NCI-H2029 treated with DMSO at 0.1 percent for 48 hours (cell line): ENCODE data around the gene OR6X1.
"Not testable (repeated sequence)": the region's sequence is repeated elsewhere in the genome, so short reads cannot be mapped to it uniquely, and the experiment has no call there.

Experiments used
- DNase-seq: peaks from one replicate; lab custom pipeline; 2025; lab: John Stamatoyannopoulos, UW

OR6X1 gene

DNA sequence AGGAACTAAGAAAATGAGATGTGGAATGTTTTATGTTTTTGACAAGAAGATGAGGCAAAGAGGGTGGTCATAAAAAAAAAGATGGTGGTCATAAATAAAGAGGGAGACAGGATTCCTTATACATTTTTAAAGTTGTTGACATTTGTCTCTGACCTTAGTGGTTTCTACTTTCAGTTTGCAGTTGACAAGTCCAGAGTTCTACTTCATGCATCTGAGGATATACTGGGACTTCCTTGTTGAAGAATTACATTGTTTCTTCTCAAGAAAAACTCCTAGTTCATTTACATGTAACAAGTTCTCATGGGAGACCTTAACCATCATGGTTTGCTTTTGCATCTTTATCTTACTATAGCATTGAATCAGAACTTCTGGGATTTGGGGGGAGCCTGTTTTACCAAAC lies 1.2 kb downstream of the OR6X1 start:
- DNase-seq = no peak

DNA sequence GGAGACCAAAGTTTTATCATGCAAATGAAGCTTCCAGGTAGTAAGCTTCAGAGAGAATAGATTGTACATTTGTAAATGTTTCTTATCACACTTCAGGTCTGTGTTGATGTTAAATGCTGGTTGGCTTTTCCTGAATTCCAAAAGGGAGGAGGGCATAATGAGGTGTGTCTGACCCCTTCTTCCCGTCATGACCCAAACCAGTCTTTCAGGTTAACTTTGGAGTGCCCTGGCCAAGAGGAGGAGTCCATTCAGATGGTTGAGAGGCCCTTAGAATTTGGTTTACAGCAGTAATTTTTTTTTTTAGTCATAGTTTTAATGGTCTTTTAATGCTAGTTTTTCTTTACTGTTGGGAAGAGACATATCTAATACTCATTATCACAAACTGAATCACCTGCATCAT lies 2.5 kb downstream of the OR6X1 start:
- DNase-seq = no peak

DNA sequence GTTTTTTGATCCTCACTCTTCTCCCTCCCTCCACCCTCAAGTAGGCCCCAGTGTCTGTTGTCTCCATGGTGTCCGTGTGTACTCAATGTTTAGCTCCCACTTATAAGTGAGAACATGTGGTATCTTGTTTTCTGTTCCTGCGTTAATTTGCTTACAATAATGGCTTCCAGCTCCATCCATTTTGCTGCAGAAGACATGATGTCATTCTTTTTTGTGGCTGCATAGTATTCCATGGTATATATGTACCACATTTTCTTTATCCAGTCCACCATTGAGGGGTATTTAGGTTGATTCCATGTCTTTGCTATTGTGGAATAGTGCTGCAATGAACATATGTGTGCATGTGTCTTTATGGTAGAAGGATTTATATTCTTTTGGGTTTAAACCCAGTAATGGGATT lies 6.0 kb downstream of the OR6X1 start:
- not testable (repeated sequence) for DNase-seq

DNA sequence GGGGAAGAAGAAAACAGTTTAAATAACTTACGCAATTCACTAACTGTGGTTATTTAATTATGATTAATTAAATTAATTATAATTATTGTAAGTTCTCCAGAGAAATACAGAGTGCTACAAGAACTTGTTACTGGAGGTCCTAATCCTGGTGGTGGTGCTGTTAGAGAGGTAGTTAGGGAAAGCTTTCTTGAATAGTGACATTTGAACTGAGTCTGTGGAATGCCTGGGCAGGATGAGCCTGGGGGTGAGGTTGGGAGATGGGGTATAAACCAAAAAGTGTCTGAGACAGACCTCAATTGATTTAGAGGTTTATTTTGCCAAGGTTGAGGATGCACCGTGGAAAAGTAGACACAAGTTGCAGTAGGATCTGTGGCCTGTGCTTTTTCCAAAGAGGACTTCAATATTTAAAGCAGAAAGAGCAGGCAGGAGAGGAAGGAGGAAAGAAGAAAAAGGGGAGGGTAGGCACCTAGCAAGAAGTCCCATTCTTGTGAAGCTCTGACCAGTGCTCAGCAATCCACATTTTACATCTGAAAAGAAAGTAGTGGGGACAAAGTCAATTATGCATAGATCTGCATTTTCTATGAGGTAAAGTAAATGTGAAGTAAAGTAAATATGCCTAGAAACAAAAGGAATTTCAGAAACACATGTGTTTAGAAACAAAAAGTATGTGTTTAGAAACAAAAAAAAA lies 8.4 kb downstream of the OR6X1 start:
- DNase-seq = no peak

DNA sequence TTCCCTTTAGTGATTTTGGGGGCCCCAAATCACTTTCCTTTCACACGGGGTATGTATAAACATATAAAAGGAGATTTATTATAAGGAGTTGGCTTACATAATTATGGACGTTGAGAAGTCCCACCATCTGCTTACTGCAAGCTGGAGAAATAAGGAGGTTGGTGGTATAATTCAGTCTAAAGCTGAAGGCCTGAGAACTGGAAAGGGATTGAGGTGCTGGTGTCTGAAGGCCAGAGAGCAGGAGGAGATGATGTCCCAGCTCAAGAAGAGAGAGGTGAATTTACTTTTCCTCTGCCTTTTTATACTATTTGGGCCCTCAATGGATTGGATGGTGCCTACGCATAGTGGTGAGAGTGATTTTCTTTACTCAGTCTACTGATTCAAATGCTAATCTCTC lies 11.6 kb downstream of the OR6X1 start:
- no peak for DNase-seq

DNA sequence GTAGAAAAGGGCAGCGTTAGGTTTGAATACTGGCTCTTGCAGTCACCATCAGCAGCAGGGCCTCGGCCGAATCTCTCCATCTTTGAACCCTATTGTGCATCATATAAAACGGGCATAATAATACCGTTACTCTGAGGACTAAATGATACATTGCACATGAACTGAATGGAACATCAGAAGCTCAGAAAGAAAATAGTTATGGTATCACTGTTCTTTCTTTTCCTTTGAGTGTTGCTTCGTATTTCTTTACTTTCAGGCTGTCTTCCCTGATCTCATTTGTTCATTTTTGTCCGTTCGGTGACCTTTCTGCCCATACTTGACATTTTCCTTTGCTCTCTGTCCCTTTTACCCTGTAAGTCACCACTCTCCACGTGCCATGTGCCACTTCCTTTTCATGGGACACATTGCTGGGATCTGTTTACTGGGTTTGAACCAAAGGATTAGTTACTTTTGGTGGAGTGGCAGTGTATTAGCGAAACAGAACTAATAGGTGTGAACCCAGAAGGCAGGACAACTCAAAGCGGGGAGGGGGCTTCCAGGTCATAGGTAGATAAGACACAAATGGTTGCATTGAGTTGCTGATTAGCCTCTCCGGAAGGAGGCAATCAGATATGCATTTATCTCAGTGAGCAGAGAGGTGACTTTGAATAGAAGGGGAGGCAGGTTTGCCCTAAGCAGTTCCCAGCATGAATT lies 12.1 kb downstream of the OR6X1 start:
- no peak for DNase-seq

DNA sequence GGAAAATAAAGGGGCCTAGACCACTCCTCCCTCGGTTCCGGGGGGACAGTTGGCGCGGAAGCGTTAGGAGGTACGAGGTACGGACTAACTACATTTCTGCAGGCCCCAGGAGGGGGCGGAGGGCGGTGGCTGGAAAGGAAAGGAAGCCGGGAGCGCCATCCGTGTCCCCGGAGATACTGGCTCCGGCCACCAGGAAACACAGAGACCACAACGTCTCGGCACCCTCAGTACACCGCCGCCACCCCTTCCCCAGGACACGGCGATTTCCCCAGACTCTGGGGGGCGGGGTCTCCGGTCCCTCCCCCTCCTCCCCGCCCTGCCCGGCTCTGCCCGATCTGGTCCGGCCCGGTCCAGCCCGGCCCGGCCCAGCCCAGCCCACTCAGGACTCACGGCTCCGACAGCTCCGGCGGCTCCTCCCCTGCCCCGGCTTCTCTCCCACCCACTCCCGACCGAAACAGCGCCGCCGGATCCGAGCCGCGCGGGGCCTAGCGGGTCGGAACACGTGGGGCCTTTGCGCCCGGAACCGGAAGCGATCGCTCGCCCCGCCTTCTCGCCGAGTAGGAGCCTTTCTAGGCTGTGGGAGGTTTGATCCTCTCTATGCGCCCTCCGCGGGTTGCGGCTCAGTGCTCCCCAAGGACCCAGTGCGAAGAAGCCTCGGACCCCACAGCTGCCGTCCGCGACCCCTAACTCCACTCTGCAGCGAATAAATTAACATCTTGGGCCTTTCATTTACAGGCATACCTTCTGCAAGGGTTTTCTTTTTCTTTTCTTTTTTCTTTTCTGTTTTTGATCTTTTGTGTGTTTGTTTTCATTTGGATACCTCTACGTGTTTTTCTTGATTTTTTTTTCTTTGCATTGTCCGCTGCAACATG lies 12.9 kb downstream of the OR6X1 start, which contains the start of gene ZNF202:
Gene ZNF202, minus strand, starts transcription at position 502 of the 872 bp plus-strand sequence. CDS start 10,772 bp downstream, outside the sequence.
- DNase-seq = peak; percentile 57

DNA sequence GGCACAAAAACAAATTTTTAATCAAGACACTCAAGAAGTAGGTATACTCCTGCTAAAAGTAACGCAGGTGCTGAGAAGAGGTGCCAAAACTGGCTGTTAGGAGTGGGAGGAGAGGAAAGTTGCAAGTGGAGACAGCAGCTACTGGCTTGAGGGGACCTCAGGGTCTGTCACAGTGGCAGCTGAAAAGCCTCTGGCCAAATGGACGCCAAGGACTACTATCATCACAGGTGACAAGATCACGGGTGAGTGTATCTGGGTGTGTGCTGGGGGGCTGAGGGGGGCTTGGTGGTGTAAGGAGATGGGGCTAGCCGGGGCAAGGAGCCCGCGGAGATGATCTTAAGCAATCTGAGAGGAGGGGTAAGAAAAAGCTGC lies 13.5 kb downstream of the OR6X1 start:
- DNase-seq = no peak

DNA sequence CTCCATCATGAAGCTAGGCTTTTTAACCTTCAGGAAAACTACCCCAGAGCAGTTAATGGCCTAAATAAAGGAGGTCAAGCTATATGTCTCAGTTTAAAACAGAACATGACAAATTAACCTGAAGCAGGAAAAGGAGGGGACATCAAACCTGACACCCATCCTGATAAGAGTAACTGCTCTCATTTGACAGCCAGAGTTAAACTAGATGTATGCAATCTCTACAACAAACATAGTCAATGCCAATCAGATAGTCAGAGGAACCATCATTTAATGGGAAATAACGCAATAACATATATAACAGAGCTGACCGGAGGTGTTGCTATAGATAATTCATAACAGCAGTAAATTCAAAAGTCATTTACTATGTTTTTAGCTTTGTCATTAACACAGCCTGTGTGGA lies 15.9 kb downstream of the OR6X1 start:
- no peak for DNase-seq

DNA sequence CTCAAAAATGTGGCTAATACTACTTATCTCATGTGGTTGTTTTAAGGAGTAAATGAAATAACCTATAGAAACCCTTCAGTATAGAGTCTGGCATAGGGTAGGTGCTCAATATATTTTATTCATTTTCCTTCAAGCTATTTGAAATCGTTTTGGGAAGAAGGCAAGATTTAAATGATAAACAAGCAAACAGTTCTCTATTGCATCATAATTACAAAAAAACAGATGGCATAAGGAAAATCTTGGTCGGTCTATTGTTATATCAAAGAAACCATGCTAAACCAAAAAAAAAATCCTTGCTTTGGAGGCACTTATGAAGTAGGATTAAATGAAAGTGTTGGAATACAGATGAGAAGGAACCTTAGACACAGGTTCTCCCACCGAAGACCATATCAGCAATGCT lies 17.5 kb downstream of the OR6X1 start:
- DNase-seq = no peak

DNA sequence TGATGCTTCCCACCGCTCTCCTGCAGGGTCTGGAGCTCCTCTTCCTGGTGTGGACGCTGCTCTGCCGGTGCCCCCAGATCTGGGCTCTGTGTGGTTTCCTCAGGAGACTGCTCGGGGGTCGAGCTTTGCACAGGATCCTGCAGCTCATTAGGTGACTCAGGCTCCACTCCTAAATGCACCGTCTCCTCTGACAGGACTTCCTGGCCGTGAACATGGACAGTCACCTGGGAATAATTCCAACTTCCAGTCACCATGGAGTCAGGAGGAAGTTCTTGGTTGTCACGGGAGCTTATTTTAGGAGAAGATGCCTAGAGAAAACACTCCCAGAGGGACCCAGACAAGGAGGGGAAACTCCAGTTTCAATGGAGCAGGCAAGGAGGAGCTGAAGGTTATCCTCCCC lies 24.7 kb downstream of the OR6X1 start:
- no peak for DNase-seq

DNA sequence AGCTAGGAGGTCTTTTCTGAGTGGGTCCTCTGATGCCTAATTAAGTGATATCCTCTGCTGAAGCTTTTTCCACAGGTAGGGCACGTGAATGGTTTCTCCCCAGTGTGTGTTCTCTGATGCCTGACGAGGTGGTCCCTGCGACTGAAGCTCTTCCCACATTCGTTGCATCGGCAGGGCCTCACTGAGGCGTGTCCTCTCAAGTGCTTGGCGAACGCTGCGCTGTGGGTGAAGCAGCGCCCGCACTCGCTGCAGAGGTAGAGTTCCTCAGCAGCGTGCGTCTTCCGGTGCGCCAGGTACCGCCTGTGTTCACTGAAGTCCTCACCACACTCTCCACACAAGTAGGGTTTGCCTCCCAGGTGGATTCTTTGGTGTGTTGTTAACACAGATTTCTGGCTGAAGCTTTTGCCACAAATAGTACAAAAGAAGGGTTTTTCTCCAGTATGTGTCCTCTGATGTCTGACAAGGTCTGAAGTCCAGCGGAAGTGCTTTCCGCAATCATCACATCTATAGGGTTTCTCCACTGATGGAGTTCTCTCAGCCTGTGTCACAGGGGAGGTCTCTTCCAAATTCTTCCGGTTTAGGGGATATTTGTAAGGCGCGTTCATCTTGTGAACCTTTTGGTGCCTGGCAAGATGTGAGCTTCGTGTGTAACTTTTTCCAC lies 28.2 kb downstream of the OR6X1 start:
- no peak for DNase-seq

DNA sequence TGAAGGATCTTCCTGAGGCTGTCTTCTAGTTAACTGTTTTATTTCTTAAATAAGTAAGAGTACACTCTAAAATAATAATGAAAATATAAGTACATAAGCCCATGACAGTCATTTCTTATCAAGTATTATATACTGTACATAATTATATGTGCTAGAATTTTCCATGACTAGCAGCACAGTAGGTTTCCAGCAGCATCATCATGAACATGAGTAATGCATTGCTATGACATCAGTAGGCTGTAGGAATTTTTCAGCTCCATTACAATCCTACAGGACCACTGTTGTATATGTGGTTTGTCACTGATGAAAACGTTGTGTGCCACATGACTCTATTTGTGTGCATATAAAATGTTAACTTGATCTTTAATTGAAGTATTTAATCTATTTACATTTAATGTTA lies 34.9 kb downstream of the OR6X1 start:
- DNase-seq = no peak

DNA sequence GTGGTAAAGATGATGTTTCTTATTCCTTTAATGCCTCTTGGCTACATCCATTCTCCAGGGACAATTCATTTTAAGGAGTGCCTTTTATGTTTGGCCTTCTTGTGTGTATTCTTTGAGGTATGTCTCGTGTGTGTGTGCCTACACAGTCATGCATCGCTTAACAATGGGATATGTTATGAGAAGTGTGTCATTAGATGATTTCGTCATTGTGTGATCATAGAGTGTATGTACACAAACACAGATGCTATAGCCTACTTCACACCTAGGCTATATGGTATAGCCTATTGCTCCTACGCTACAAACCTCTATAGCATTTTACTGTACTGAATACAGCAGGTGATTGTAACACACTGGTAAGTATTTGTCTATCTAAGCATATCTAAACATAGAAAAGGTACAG lies 35.8 kb downstream of the OR6X1 start:
- no peak for DNase-seq

DNA sequence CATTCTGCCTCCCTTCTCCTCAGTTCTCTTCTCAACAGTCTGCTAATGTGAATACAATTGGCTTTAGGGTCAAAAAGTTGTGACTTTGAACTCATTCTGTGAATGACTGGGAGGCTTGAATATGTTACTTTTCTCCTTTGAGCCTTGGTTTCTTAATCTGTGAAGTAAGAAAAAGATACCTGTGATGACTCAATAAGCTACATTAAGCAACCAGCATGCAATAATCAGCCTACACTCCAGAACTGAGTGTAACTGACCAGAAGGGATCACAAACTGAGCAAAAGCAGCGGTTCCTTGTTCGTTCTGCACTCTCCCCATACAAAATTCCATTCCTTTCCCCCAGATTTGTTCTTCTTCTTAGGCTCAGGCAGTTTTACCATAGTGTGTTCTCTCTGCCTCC lies 36.3 kb downstream of the OR6X1 start:
- DNase-seq = no peak

DNA sequence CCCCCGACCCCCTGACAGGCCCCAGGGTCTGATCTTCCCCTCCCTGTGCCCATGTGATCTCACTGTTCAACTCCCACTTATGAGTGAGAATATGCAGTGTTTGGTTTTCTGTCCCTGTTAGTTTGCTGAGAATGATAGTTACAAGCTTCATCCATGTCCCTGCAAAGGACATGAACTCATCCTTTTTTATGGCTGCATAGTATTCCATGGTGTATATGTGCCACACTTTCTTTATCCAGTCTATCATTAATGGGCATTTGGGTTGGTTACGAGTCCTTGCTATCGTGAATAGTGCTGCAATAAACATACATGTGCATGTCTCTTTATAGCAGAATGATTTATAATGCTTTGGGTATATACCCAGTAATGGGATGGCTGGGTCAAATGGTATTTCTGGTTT lies 41.7 kb downstream of the OR6X1 start:
- DNase-seq = not testable (repeated sequence)

DNA sequence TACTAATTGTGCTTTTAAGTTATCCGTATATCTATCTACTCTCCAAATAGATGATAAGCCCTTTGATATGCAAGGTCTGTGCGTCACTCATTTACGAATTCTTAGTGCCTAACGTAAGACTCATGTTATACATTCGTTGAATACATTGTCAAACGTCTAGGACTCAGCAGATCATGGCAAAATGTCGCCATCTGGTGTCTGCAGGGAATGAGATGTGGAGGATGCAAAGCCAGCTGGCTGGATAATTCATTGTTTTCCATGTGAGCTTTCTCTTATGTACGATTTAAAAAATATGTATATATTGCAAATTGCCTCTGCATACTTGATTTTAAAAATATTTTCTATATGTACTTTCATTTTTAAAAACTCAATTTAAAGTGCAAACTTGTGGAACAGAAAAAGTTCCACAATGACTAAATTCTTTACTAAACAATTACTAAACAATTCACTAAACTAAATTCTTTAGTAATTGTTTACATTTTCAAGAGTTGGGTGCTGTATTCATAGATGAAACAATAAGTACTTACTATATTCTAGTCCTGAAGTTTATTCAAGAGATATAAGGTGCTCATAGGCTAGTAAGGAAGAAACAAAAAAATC lies 46.6 kb downstream of the OR6X1 start:
- peak; percentile 51 for DNase-seq

DNA sequence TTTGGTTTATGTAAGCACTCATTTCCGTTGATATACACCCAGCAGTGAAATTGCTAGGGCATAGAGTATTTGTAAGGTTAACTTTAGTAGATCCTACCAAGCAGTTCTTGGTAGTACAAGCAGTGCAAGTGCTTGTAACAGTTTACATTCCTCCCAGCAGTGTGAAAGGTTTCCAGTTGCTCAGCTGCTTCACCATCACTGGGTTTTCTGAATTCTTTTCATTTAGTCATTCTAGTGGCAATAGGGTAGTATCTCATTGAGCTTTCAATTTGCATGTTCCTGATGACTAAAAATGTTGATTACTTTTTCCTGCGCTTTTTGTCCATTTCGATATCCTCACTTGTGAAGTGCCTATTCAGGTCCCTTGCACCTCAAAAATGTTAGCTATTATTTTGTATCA lies 47.1 kb downstream of the OR6X1 start:
- DNase-seq = no peak

DNA sequence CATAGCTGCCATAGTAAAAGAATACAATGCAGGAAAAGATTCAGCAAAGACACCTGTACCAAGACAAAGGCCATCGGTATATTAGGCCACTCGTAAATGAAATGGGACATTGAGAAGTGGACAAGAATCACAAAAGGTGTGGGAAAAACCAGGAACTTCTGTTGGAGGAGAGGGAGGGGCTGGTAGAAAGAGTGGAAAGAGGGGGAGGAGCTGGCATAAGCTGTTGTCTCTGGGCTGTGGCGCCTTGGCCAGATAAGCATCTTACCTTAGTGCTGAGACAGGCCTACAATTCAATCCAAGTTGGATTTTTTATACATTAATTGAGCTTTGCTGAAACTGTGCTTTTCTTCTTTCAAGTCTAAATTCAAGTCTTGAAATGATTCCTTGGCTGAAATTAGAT lies 50.0 kb downstream of the OR6X1 start:
- no peak for DNase-seq
